CD4-positive, alpha-beta T cell treated with Interleukin-12 subunit alpha and Interleukin-12 subunit beta, for 1 hour (primary cell): ENCODE measurements around the gene OR52K2.
"Not testable (repeated sequence)": the region's sequence is repeated elsewhere in the genome, so short reads cannot be mapped to it uniquely, and the experiment has no call there.

ENCODE experiments used
- DNase-seq: peaks from one replicate; pipeline ENCODE4 v3.0.0-alpha.2; 2020

The OR52K2 gene

GRCh38 chr11:4481240-4481582 is 32.1 kb downstream of the OR52K2 start:
- DNase-seq = no peak

GRCh38 chr11:4482445-4482844 is 33.4 kb downstream of the OR52K2 start, which contains the start of gene OR52K1:
Gene OR52K1 (plus strand): TSS chr11:4482646. CDS start chr11:4488901, 6,255 bp downstream.
- DNase-seq = no peak

- DNase-seq = no peak
These were observed 35.2 kb downstream of the OR52K2 start for GRCh38 chr11:4484310-4484709.

- DNase-seq = not testable (repeated sequence)
These were observed 42.3 kb downstream of the OR52K2 start for GRCh38 chr11:4491405-4491804.

GRCh38 chr11:4491878-4492606 is 42.9 kb downstream of the OR52K2 start:
- DNase-seq = no peak

- no peak for DNase-seq
These were observed 44.4 kb downstream of the OR52K2 start for GRCh38 chr11:4493480-4493818.

- no peak for DNase-seq
These were observed 46.4 kb downstream of the OR52K2 start for GRCh38 chr11:4495487-4495886.

- DNase-seq = no peak
These were observed 46.9 kb downstream of the OR52K2 start for GRCh38 chr11:4495986-4496385.

GRCh38 chr11:4496557-4497248 is 47.6 kb downstream of the OR52K2 start:
- DNase-seq = no peak
